ENCODE measurements around the gene MFRP.

DNA sequence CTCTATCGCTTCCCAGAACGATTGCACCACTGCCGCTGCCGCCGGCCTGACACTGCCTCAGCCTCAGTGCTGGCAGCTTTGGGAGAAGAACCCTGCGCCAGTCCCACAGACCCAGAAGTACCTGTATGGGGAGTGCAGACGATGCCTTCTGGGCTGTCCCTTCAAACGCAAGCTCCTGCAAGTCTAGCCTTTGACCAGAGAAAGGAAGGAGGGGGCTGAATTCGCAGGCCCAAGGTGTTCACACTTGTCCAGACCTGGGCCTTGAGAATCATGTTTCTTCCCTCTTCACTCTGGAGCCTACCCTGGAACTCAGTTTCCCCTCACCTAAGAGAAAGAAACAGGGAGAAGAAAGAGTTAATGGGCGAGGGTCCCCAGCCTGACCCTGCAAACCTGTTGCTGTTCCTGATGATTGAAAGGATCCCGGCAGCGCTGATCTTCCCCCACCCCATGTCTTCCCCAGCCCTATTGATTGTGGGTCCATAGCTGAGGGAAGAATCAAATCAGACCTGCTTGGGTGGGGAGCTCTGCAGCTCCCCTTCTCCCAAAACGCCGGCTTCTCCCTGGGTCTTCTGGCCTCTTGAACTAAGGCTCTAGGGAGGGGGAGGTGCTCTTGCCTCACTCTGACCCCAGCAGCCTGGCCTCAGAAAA is 28.8 kb downstream of the MFRP start:
- TF ChIP-seq, protein P1, sequence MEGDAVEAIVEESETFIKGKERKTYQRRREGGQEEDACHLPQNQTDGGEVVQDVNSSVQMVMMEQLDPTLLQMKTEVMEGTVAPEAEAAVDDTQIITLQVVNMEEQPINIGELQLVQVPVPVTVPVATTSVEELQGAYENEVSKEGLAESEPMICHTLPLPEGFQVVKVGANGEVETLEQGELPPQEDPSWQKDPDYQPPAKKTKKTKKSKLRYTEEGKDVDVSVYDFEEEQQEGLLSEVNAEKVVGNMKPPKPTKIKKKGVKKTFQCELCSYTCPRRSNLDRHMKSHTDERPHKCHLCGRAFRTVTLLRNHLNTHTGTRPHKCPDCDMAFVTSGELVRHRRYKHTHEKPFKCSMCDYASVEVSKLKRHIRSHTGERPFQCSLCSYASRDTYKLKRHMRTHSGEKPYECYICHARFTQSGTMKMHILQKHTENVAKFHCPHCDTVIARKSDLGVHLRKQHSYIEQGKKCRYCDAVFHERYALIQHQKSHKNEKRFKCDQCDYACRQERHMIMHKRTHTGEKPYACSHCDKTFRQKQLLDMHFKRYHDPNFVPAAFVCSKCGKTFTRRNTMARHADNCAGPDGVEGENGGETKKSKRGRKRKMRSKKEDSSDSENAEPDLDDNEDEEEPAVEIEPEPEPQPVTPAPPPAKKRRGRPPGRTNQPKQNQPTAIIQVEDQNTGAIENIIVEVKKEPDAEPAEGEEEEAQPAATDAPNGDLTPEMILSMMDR (IDR thresholded peaks at IDR 0.05): no peak
- TF ChIP-seq POLR2AphosphoS5 (IDR thresholded peaks at IDR 0.05; ENCODE audit: low read depth, low read length): no peak
- TF ChIP-seq TCF7L2 (IDR thresholded peaks at IDR 0.05; ENCODE audit: low read depth, low read length): no peak
- TF ChIP-seq SIN3A (IDR thresholded peaks at IDR 0.05; ENCODE audit: borderline replicate concordance, insufficient read depth, low read depth, low read length): no peak
- TF ChIP-seq, protein P2, sequence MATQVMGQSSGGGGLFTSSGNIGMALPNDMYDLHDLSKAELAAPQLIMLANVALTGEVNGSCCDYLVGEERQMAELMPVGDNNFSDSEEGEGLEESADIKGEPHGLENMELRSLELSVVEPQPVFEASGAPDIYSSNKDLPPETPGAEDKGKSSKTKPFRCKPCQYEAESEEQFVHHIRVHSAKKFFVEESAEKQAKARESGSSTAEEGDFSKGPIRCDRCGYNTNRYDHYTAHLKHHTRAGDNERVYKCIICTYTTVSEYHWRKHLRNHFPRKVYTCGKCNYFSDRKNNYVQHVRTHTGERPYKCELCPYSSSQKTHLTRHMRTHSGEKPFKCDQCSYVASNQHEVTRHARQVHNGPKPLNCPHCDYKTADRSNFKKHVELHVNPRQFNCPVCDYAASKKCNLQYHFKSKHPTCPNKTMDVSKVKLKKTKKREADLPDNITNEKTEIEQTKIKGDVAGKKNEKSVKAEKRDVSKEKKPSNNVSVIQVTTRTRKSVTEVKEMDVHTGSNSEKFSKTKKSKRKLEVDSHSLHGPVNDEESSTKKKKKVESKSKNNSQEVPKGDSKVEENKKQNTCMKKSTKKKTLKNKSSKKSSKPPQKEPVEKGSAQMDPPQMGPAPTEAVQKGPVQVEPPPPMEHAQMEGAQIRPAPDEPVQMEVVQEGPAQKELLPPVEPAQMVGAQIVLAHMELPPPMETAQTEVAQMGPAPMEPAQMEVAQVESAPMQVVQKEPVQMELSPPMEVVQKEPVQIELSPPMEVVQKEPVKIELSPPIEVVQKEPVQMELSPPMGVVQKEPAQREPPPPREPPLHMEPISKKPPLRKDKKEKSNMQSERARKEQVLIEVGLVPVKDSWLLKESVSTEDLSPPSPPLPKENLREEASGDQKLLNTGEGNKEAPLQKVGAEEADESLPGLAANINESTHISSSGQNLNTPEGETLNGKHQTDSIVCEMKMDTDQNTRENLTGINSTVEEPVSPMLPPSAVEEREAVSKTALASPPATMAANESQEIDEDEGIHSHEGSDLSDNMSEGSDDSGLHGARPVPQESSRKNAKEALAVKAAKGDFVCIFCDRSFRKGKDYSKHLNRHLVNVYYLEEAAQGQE (IDR thresholded peaks at IDR 0.05; ENCODE audit: insufficient read depth in 1 of 2, low read depth in 2 of 2, low read length in 1 of 2): no peak
